GM10248 (cell line): Measurements from ENCODE around the gene MREG.
A peak's percentile ranks its signal among the peaks of the same experiment; 100 is the strongest.

Experiments used
- CTCF ChIA-PET: fragments of 300-600 bp; sonication (Branson Sonifier 250); formaldehyde crosslinking; extraction: SDS; loops from one replicate; lab custom pipeline; 2021; ENCODE audit warnings: antibody characterized with exemption; lab: Yijun Ruan, JAX
- POLR2A ChIA-PET: fragments of 350-650 bp; sonication (Branson Sonifier 250); formaldehyde crosslinking; extraction: SDS; loops from one replicate; lab custom pipeline; 2020; ENCODE audit warnings: antibody characterized with exemption; lab: Yijun Ruan, JAX
- DNase-seq: peaks from one replicate; pipeline ENCODE4 v3.0.0; 2012; ENCODE audit errors: extremely low spot score
- CTCF ChIP-seq: IDR thresholded peaks from 2 replicates; pipeline ENCODE4 v1.5.1; 2012; ENCODE audit warnings: mild to moderate bottlenecking, low read depth; ENCODE audit errors: extremely low read depth, missing control alignments, control extremely low read depth

Gene MREG

GRCh38 chr2:215918901-215919599 lies 94.3 kb downstream of the MREG start:
- no peak for TF ChIP-seq CTCF
- POLR2A ChIA-PET, result no interaction called here
- no peak for DNase-seq
- CTCF ChIA-PET, result interaction anchor here (0.6 to 4.4 kb wide), 8 partner anchors 10 to 645 kb away, joined by 3 to 52 read pairs (median 3); no protein-coding TSS in a partner anchor

GRCh38 chr2:215917953-215918620 lies 95.3 kb downstream of the MREG start:
- CTCF ChIA-PET, result interaction anchor here (1.0 to 4.4 kb wide), 7 partner anchors 9 to 648 kb away, joined by 3 to 52 read pairs (median 3); no protein-coding TSS in a partner anchor
- TF ChIP-seq CTCF, result no peak
- POLR2A ChIA-PET, result no interaction called here
- peak; percentile 55 for DNase-seq

- DNase-seq, result no peak
- TF ChIP-seq CTCF, result no peak
- POLR2A ChIA-PET, result no interaction called here
- CTCF ChIA-PET, result no interaction called here
These were observed 97.9 kb downstream of the MREG start for GRCh38 chr2:215915441-215915840.

- no peak for DNase-seq
- CTCF ChIA-PET, result interaction anchor here (1.1 to 3.8 kb wide), 4 partner anchors 12 to 22 kb away, joined by 3 to 15 read pairs (median 4); no protein-coding TSS in a partner anchor
- POLR2A ChIA-PET, result no interaction called here
- TF ChIP-seq CTCF, result no peak
These were observed 98.6 kb downstream of the MREG start for GRCh38 chr2:215914777-215915165.

GRCh38 chr2:215914054-215914776 lies 99.1 kb downstream of the MREG start:
- TF ChIP-seq CTCF, result no peak
- ChIA-PET CTCF (interaction anchor here (0.6 to 3.8 kb wide), 8 partner anchors 11 to 40 kb away, joined by 3 to 15 read pairs (median 4); no protein-coding TSS in a partner anchor), POLR2A (no interaction called here)
- DNase-seq, result no peak

- TF ChIP-seq CTCF, result no peak
- POLR2A ChIA-PET, result no interaction called here
- CTCF ChIA-PET, result interaction anchor here (1.5 to 3.8 kb wide), 3 partner anchors 9 to 19 kb away, joined by 4 to 15 read pairs (median 4); no protein-coding TSS in a partner anchor
- no peak for DNase-seq
These were observed 101.0 kb downstream of the MREG start for GRCh38 chr2:215912299-215912842.
